A673 (cell line): Measurements from ENCODE around the gene SLC1A1. TPM values are rescaled to one million over a fixed set of nuclear protein-coding genes. Genes with fewer than 3 reads are reported as not detected.

Experiments
- BruUV-seq: library from RNA; stranded (reverse); fragments of 400-500 nt; replicated peaks from 2 replicates; lab custom pipeline; 2021; lab: Mats Ljungman, UMichigan
- CTCF ChIA-PET: fragments of 300-600 bp; sonication (Branson Sonifier 250); formaldehyde crosslinking; loops from one replicate; lab custom pipeline; 2022; ENCODE audit warnings: antibody characterized with exemption; lab: Charles Lee
- POLR2A ChIA-PET: fragments of 300-600 bp; sonication (Branson Sonifier 250); formaldehyde crosslinking; loops from one replicate; lab custom pipeline; 2022; ENCODE audit warnings: antibody characterized with exemption; ENCODE audit not compliant: low non-redundant PET; lab: Charles Lee
- DNase-seq: peaks from one replicate; pipeline ENCODE4 v3.0.0-alpha.2; 2015; ENCODE audit warnings: low spot score
- H3K27ac ChIP-seq: fragments of 200-600 bp; sonication (generic); 2 replicates; pipeline ENCODE4 v1.5.1; 2016; ENCODE audit warnings: mixed run types, low read depth, mild to moderate bottlenecking, mixed read lengths, antibody characterized with exemption, low read length; ENCODE audit not compliant: poor library complexity, severe bottlenecking
- H3K27me3 ChIP-seq: fragments of 200-600 bp; sonication (generic); replicated peaks from 2 replicates; pipeline ENCODE4 v1.6.1; 2017; ENCODE audit warnings: mixed run types, low read depth, mild to moderate bottlenecking, mixed read lengths, antibody characterized with exemption, low read length; ENCODE audit not compliant: insufficient read depth, poor library complexity
- H3K36me3 ChIP-seq: fragments of 200-600 bp; sonication (generic); 2 replicates; pipeline ENCODE4 v1.6.1; 2016; ENCODE audit warnings: mixed run types, mild to moderate bottlenecking, mixed read lengths, antibody characterized with exemption, low read length; ENCODE audit not compliant: insufficient read depth, poor library complexity, severe bottlenecking
- H3K4me1 ChIP-seq: fragments of 200-600 bp; sonication (generic); 2 replicates; pipeline ENCODE4 v1.6.1; 2017; ENCODE audit warnings: mixed run types, mild to moderate bottlenecking, mixed read lengths, antibody characterized with exemption, low read length; ENCODE audit not compliant: insufficient read depth, poor library complexity, severe bottlenecking
- H3K4me3 ChIP-seq: fragments of 200-600 bp; sonication (generic); 2 replicates; pipeline ENCODE4 v1.5.1; 2016; ENCODE audit warnings: low read depth, mixed run types, mild to moderate bottlenecking, mixed read lengths, low read length; ENCODE audit not compliant: poor library complexity, severe bottlenecking
- H3K9me3 ChIP-seq: fragments of 200-600 bp; sonication (generic); 2 replicates; pipeline ENCODE4 v1.6.1; 2016; ENCODE audit warnings: mixed run types, low read depth, mild to moderate bottlenecking, mixed read lengths, antibody characterized with exemption, low read length; ENCODE audit not compliant: poor library complexity, severe bottlenecking
- EZH2 ChIP-seq: fragments of 200-600 bp; sonication (generic); IDR thresholded peaks from 2 replicates; pipeline ENCODE4 v1.6.1; 2017; ENCODE audit warnings: borderline replicate concordance, low read depth, mild to moderate bottlenecking, mixed read lengths, antibody characterized with exemption, low read length; ENCODE audit not compliant: poor library complexity, severe bottlenecking
- intact Hi-C: fragments of 100-400 bp; cut with micrococcal nuclease; formaldehyde crosslinking; loops from one replicate; pipeline ENCODE4 v1.10.0; 2022; ENCODE audit not compliant: unreplicated experiment
- total RNA-seq: library from RNA; stranded (reverse); gene quantifications from 2 replicates; pipeline ENCODE4 v1.2.3, GENCODE V29; 2021
- TF ChIP-seq, protein P1 (sequence below): fragments of 300-800, 200-600 bp; sonication (generic); conservative IDR thresholded peaks from 2 replicates; pipeline ENCODE4 v1.5.1; 2017; ENCODE audit warnings: low read depth, mild to moderate bottlenecking, antibody characterized with exemption, low read length, moderate library complexity, mixed read lengths

SLC1A1 gene
- total RNA-seq, 1 experiment from 2014 or later, result 8.7 TPM

DNA sequence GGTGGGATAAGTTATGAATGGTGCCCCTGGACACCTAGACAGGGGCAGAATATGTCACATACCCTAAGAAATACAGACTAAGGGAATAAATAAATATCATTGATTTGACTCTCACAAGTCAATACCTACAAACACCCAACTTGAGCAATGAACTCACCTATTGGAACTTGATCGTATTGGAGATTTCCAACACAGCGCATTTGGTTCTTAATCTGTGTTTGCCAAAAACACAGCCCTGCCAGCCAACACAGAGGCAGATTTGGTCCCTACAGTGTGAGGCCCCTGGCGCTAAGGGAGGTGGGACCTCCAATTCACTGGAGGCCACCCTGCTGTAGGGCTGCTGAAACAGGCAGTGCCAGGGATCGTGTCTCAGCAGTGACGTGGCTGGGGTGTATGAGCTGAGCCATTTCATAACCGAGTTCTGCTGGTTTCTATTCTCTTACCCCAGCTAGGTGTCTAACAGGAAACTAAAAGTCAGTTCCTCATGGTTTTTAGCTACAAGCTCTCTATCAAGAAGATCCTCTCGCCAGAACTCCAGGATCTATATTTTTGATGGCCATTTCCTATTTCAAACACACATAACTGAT is 84.5 kb downstream of the SLC1A1 start:
- intact Hi-C loops, result no loop called here
- no peak for DNase-seq
- H3K4me3 ChIP-seq, result no peak overlapping the region
- BruUV-seq, result no TSS peak
- peaks cover 39% of the 10 kb centered on the region for H3K4me1 ChIP-seq
- POLR2A ChIA-PET, result no interaction called here
- no peaks in the 10 kb centered on the region for H3K9me3 ChIP-seq
- CTCF ChIA-PET, result no interaction called here
- TF ChIP-seq EZH2, result no peak
- TF ChIP-seq, protein P1, sequence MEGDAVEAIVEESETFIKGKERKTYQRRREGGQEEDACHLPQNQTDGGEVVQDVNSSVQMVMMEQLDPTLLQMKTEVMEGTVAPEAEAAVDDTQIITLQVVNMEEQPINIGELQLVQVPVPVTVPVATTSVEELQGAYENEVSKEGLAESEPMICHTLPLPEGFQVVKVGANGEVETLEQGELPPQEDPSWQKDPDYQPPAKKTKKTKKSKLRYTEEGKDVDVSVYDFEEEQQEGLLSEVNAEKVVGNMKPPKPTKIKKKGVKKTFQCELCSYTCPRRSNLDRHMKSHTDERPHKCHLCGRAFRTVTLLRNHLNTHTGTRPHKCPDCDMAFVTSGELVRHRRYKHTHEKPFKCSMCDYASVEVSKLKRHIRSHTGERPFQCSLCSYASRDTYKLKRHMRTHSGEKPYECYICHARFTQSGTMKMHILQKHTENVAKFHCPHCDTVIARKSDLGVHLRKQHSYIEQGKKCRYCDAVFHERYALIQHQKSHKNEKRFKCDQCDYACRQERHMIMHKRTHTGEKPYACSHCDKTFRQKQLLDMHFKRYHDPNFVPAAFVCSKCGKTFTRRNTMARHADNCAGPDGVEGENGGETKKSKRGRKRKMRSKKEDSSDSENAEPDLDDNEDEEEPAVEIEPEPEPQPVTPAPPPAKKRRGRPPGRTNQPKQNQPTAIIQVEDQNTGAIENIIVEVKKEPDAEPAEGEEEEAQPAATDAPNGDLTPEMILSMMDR, result no peak
- H3K27me3 ChIP-seq, result no peaks in the 10 kb centered on the region
- peak overlapping the region; percentile 34 for H3K27ac ChIP-seq
- peaks cover 6% of the 10 kb centered on the region for H3K36me3 ChIP-seq

DNA sequence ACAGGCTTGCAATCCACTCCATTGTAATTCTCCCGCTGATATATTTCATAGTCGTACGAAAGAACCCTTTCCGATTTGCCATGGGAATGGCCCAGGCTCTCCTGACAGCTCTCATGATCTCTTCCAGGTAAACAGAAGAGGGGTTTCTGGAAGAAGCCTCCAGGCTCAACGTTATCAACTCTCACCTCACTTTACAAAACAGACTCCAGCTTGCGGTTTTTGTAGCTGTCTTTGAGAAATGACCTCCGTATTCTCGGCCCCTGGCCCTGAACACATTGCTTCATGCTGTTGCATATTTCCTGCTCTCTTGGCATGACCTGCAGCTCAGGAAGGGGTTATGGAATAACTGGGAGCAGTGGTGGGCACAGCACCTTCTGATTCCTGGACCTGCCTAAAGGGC is 85.7 kb downstream of the SLC1A1 start:
- ChIA-PET CTCF (no interaction called here), POLR2A (no interaction called here)
- DNase-seq, result no peak
- no TSS peak for BruUV-seq
- intact Hi-C loops, result no loop called here
- Histone ChIP-seq H3K4me3 (no peak overlapping the region), H3K9me3 (no peaks in the 10 kb centered on the region), H3K27ac (no peak overlapping the region), H3K27me3 (no peaks in the 10 kb centered on the region), H3K36me3 (peaks cover 6% of the 10 kb centered on the region), H3K4me1 (peaks cover 41% of the 10 kb centered on the region)
- TF ChIP-seq, protein P1, result no peak
- TF ChIP-seq EZH2, result no peak

DNA sequence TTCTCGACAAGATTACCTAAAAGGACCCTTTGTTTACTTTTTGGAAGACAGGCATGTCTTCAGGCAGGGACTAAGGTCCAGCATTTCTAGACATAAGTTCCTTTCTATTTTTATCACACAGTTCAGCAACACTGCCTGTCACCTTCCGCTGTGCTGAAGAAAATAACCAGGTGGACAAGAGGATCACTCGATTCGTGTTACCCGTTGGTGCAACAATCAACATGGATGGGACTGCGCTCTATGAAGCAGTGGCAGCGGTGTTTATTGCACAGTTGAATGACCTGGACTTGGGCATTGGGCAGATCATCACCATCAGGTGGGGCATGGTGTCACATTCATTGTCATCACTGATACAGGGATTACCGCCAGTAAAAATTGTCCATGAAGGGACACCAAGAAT is 86.2 kb downstream of the SLC1A1 start:
- intact Hi-C loops, result no loop called here
- no peak for TF ChIP-seq EZH2
- TF ChIP-seq, protein P1, result no peak
- CTCF ChIA-PET, result no interaction called here
- POLR2A ChIA-PET, result no interaction called here
- H3K36me3 ChIP-seq, result peaks cover 6% of the 10 kb centered on the region
- H3K4me3 ChIP-seq, result no peak overlapping the region
- DNase-seq, result no peak
- BruUV-seq, result no TSS peak
- H3K27ac ChIP-seq, result no peak overlapping the region
- H3K9me3 ChIP-seq, result no peaks in the 10 kb centered on the region
- no peaks in the 10 kb centered on the region for H3K27me3 ChIP-seq
- peaks cover 41% of the 10 kb centered on the region for H3K4me1 ChIP-seq
